Activated CD8-positive, alpha-beta T cell treated with anti-CD3 and anti-CD28 coated beads, Interleukin-2, amount 10 ng/mL, durations not matched to agents 7 days and 5 days (primary cell): ENCODE data around the gene HOXB5. TPM values are rescaled to one million over a fixed set of nuclear protein-coding genes. Genes with fewer than 3 reads are reported as not detected.

ENCODE experiments used
- ATAC-seq: fragments of 150-1000 bp; cut with Tn5 transposase; one replicate; pipeline ENCODE4 v1.10.0; 2021; ENCODE audit warnings: moderate library complexity
- CTCF ChIA-PET: fragments of 350-600 bp; sonication (Branson Sonifier 250); formaldehyde crosslinking; loops from one replicate; lab custom pipeline; 2021; ENCODE audit warnings: antibody characterized with exemption; lab: Charles Lee
- POLR2A ChIA-PET: fragments of 350-600 bp; sonication (Branson Sonifier 250); formaldehyde crosslinking; loops from one replicate; lab custom pipeline; 2021; ENCODE audit warnings: antibody characterized with exemption; lab: Charles Lee
- DNase-seq: peaks from one replicate; pipeline ENCODE4 v3.0.0-alpha.2; 2020
- H3K27ac Mint-ChIP-seq: one replicate; pipeline ENCODE4 v1.8.0; 2021; ENCODE audit warnings: mild to moderate bottlenecking, mixed read lengths
- H3K27me3 Mint-ChIP-seq: one replicate; pipeline ENCODE4 v1.8.0; 2021; ENCODE audit warnings: low read depth, mixed read lengths
- H3K36me3 Mint-ChIP-seq: one replicate; pipeline ENCODE4 v1.8.0; 2021; ENCODE audit warnings: low read depth, mixed read lengths
- H3K4me1 Mint-ChIP-seq: one replicate; pipeline ENCODE4 v1.8.0; 2021; ENCODE audit warnings: low read depth, mixed read lengths
- H3K4me3 Mint-ChIP-seq: one replicate; pipeline ENCODE4 v1.8.0; 2021; ENCODE audit warnings: mild to moderate bottlenecking, mixed read lengths
- H3K9me3 Mint-ChIP-seq: one replicate; pipeline ENCODE4 v1.8.0; 2022; ENCODE audit warnings: mixed read lengths; ENCODE audit not compliant: insufficient read depth
- total RNA-seq, 2 experiments: library from RNA; stranded (reverse); gene quantifications; one replicate each; pipeline ENCODE4 v1.2.3, GENCODE V29; 2021

The HOXB5 gene
- total RNA-seq, 2 experiments from 2014 or later, result not detected

DNA sequence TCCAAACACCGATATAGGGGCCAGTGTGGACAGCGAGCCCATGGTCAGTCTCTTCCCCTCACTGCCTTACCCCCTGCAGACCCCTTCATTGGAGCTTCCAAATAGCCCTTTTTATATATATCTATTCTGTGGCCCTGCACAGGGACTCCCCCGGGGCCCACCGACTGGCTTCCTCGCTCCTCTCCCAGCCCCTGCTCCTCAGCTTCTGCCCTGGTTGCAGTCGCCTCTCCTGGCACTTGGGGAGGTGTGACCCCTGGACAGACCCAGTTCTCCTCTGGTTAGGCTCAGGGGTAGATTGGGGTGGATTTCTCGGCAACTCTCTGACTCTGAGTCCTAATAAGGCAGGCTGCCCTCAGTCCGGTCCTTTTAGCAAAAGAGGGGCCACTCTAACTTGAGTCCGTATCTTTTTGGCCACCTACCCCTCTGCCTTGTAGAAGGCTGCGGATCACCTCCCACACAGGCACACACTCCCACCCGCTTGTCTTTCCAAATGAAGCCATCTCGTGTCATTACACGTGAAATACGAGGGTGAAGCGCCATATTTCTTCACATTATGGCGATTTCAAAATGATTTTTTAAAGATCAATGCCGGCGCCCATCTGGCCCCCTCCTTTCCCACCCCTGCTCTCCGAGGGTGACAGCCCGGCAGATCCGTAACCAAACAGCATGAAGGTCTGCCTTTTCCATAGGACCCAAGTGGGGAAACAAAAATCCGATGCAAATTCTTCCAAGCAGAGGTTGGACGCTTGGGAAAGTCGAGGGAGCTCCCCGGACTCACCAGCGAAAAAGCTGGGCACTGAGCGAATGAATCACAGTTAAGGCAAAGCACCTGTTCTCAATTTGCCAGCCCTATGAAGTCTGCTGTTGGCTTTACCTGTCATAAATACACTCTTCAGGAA, 34.3 kb upstream of the HOXB5 start:
- Mint-ChIP-seq H3K36me3 (no peaks in the 10 kb centered on the region), H3K27me3 (peaks cover 82% of the 10 kb centered on the region), H3K4me3 (no peak overlapping the region), H3K9me3 (no peaks in the 10 kb centered on the region), H3K4me1 (peaks cover 24% of the 10 kb centered on the region), H3K27ac (no peak overlapping the region)
- POLR2A ChIA-PET, result no interaction called here
- no peak for ATAC-seq
- no peak for DNase-seq
- CTCF ChIA-PET, result interaction anchor here (3.1 to 3.5 kb wide), 2 partner anchors 8 to 15 kb away, joined by 11 to 34 read pairs; no protein-coding TSS in a partner anchor

- H3K27ac Mint-ChIP-seq, result no peak overlapping the region
- H3K27me3 Mint-ChIP-seq, result peaks cover 82% of the 10 kb centered on the region
- no peaks in the 10 kb centered on the region for H3K9me3 Mint-ChIP-seq
- POLR2A ChIA-PET, result no interaction called here
- CTCF ChIA-PET, result interaction anchor here (0.9 to 3.5 kb wide), 4 partner anchors 8 to 97 kb away, joined by 3 to 34 read pairs (median 8); partner anchors contain the start of gene PRAC2
- H3K36me3 Mint-ChIP-seq, result no peaks in the 10 kb centered on the region
- ATAC-seq, result no peak
- H3K4me1 Mint-ChIP-seq, result peaks cover 18% of the 10 kb centered on the region
- peak overlapping the region; percentile 73 for H3K4me3 Mint-ChIP-seq
- no peak for DNase-seq
Measured at GRCh38 chr17:48627118-48627597, 33.6 kb upstream of the HOXB5 start.

DNA sequence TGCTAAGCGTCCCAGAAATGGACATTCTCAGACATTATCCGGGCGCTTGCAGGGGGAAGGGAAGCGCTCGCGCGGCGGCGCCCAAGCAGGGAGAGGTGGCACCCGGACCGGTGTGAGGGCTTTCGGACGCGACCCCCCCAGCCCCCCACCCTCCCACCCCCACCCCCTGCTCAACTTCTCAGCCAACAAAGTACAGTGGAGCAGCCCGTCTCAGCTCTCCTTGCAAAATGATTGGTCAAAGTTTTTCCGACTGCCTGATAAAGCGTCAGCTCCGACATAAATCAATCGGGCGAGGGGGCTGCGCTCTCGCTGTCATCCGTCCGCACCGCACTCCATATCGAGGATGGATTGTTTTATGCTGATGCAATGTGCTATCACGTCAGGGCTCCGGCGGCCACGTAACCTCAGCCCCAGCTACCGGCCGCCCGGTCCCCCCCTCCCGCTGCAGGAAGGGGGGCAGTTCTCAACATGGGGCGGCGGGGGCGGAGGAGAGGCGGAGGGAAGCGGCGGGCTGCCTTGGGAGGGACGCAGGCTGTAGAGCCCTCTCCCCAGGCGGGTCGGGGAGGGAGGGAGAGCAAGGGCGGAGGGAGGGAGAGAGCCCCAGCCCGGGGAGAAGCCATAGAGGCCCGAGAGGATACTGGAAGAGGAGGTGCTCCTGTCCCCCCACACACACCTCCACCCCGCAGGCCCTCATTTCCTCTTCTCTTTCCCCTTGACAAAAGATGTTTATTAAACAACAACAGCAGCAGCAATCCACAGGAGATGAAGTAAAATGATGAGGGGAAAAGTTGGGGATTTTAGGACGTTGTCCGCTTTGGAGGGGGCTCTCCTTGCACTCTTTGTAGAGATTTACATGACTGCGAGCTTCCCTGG, 32.9 kb upstream of the HOXB5 start, which contains the start of gene HOXB9:
Gene HOXB9 (minus strand): TSS at position 114 of the 873 bp plus-strand sequence. CDS start 89 bp downstream, at position 25.
- DNase-seq (peak; percentile 58), ATAC-seq (peak; percentile 13)
- POLR2A ChIA-PET, result interaction anchor here (1.7 kb wide), 1 partner anchor 10 kb away, joined by 7 read pairs; no protein-coding TSS in a partner anchor
- CTCF ChIA-PET, result interaction anchor here (0.9 to 3.5 kb wide), 9 partner anchors 8 to 601 kb away, joined by 3 to 34 read pairs (median 5); partner anchors contain the start of gene PRAC2
- Mint-ChIP-seq H3K4me3 (peak within 1 kb of the TSS; percentile 73), H3K4me1 (peaks cover 18% of the 10 kb centered on the region), H3K27ac (peak within 1 kb of the TSS; percentile 76), H3K9me3 (no peaks in the 10 kb centered on the region), H3K36me3 (no peaks in the 10 kb centered on the region), H3K27me3 (peaks cover 80% of the 10 kb centered on the region)

DNA sequence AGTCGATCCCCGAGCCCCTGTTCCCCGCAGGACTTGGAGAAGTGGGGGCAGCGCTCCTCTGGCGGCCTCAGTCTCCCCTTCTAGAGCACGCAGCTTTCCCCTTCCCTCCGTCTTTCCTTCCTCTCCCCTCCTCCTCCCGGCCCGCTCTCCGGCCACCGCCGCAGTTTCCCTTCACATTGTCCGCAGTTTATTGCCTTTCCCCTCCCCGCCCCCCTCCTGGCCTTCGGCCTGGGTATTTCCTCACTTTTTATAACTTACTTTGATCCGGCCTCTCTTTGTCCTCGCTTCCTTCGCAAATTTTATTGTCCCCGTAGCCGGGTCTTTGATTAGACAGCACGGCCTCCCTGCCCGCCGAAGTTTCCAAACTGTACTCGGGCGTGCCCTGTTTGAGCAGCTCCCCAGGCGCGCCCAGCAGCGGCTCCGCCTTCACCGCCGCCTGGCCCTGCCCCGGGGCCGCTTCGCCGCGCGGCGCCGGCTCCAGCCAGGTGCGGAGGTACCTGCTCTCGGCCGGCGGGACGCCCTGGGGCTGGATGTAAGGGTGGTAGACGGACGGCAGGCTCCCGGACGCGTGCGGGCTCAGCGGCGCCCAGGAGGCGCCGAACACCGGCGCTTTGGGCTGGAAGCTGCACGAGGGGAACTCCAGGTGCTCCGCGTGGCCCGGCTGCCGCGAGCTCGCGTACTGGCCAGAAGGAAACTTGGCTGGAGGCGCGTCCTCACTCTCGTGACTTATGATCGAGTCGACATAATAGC, 32.1 kb upstream of the HOXB5 start:
- POLR2A ChIA-PET, result interaction anchor here (1.2 to 1.7 kb wide), 2 partner anchors 11 to 15 kb away, joined by 4 to 7 read pairs; no protein-coding TSS in a partner anchor
- Mint-ChIP-seq H3K36me3 (no peaks in the 10 kb centered on the region), H3K9me3 (no peaks in the 10 kb centered on the region), H3K4me1 (peaks cover 18% of the 10 kb centered on the region), H3K27ac (no peak overlapping the region), H3K27me3 (peaks cover 81% of the 10 kb centered on the region), H3K4me3 (peak overlapping the region; percentile 73)
- DNase-seq (peak; percentile 42), ATAC-seq (peak; percentile 78)
- CTCF ChIA-PET, result interaction anchor here (0.8 to 3.5 kb wide), 11 partner anchors 10 to 655 kb away, joined by 3 to 34 read pairs (median 4); partner anchors contain the start of genes CDK5RAP3, HOXB5 and PRAC2

GRCh38 chr17:48624544-48625494, 31.2 kb upstream of the HOXB5 start:
- ChIA-PET POLR2A (interaction anchor here (0.9 to 1.7 kb wide), 3 partner anchors 12 to 517 kb away, joined by 4 to 7 read pairs (median 5); partner anchors contain the start of gene SNX11), CTCF (interaction anchor here (0.8 to 3.5 kb wide), 13 partner anchors 9 to 678 kb away, joined by 3 to 34 read pairs (median 5); partner anchors contain the start of genes CDK5RAP3, HOXB5 and HOXB8)
- H3K4me3 Mint-ChIP-seq, result peak overlapping the region; percentile 73
- peaks cover 18% of the 10 kb centered on the region for H3K4me1 Mint-ChIP-seq
- no peaks in the 10 kb centered on the region for H3K36me3 Mint-ChIP-seq
- no peak overlapping the region for H3K27ac Mint-ChIP-seq
- H3K9me3 Mint-ChIP-seq, result no peaks in the 10 kb centered on the region
- peak; percentile 24 for ATAC-seq
- no peak for DNase-seq
- H3K27me3 Mint-ChIP-seq, result peaks cover 81% of the 10 kb centered on the region

- ATAC-seq, result no peak
- H3K4me3 Mint-ChIP-seq, result no peak overlapping the region
- peaks cover 22% of the 10 kb centered on the region for H3K4me1 Mint-ChIP-seq
- no peaks in the 10 kb centered on the region for H3K9me3 Mint-ChIP-seq
- CTCF ChIA-PET, result interaction anchor here (1.0 to 3.3 kb wide), 9 partner anchors 8 to 677 kb away, joined by 3 to 21 read pairs (median 4); partner anchors contain the start of gene HOXB8
- no peaks in the 10 kb centered on the region for H3K36me3 Mint-ChIP-seq
- H3K27me3 Mint-ChIP-seq, result peaks cover 80% of the 10 kb centered on the region
- DNase-seq, result no peak
- H3K27ac Mint-ChIP-seq, result no peak overlapping the region
- POLR2A ChIA-PET, result no interaction called here
Measured at GRCh38 chr17:48624118-48624517, 30.5 kb upstream of the HOXB5 start.

DNA sequence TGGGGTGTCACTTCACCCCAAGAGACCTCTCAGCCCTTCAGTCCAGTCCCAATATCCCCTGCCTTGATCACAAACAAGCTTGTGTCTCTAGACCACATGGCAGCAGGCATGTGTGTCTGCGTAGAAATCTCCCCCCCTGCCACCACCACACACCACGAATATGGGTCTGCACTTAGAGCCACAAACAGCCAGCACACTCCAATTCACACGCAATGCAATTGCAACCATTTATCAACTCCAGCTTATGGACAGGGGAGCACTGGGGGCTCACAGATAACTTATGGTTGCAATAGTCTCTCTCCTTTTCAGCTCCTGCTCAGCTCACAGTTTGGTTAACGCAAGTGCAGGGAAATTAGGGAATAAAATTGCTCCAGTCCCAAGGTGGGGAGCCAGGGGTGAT, 30.0 kb upstream of the HOXB5 start:
- no peak for DNase-seq
- no peak for ATAC-seq
- POLR2A ChIA-PET, result interaction anchor here (0.5 kb wide), 1 partner anchor 118 kb away, joined by 3 read pairs; no protein-coding TSS in a partner anchor
- H3K4me1 Mint-ChIP-seq, result peaks cover 28% of the 10 kb centered on the region
- no peaks in the 10 kb centered on the region for H3K36me3 Mint-ChIP-seq
- no peak overlapping the region for H3K4me3 Mint-ChIP-seq
- H3K9me3 Mint-ChIP-seq, result no peaks in the 10 kb centered on the region
- H3K27ac Mint-ChIP-seq, result no peak overlapping the region
- peaks cover 80% of the 10 kb centered on the region for H3K27me3 Mint-ChIP-seq
- CTCF ChIA-PET, result interaction anchor here (0.6 to 3.3 kb wide), 10 partner anchors 11 to 677 kb away, joined by 3 to 21 read pairs (median 3); no protein-coding TSS in a partner anchor

DNA sequence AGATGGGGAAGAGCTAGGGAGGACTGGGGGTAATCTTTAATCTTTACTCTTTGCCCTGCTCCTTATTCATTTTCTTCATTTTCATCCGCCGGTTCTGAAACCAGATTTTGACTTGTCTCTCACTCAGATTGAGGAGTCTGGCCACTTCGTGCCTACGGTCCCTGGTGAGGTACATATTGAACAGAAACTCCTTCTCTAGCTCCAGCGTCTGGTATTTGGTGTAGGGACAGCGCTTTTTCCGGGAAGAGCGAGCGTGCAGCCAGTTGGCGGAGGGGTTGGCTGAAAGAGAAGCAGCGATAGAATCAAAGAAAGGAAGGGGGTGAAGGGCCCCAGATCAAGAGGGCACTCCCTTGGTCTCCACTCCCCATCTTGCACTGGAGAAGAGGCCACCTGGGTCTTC, 29.3 kb upstream of the HOXB5 start:
- no peak overlapping the region for H3K27ac Mint-ChIP-seq
- POLR2A ChIA-PET, result interaction anchor here (0.5 kb wide), 1 partner anchor 117 kb away, joined by 3 read pairs; no protein-coding TSS in a partner anchor
- ATAC-seq, result no peak
- peaks cover 80% of the 10 kb centered on the region for H3K27me3 Mint-ChIP-seq
- H3K4me3 Mint-ChIP-seq, result no peak overlapping the region
- H3K36me3 Mint-ChIP-seq, result no peaks in the 10 kb centered on the region
- no peaks in the 10 kb centered on the region for H3K9me3 Mint-ChIP-seq
- peaks cover 35% of the 10 kb centered on the region for H3K4me1 Mint-ChIP-seq
- DNase-seq, result no peak
- CTCF ChIA-PET, result interaction anchor here (0.6 to 3.3 kb wide), 9 partner anchors 10 to 597 kb away, joined by 3 to 21 read pairs (median 3); partner anchors contain the start of gene HOXB5

- H3K4me3 Mint-ChIP-seq, result no peak overlapping the region
- CTCF ChIA-PET, result interaction anchor here (0.6 to 3.3 kb wide), 4 partner anchors 9 to 548 kb away, joined by 3 to 21 read pairs (median 4); no protein-coding TSS in a partner anchor
- peaks cover 42% of the 10 kb centered on the region for H3K4me1 Mint-ChIP-seq
- peaks cover 80% of the 10 kb centered on the region for H3K27me3 Mint-ChIP-seq
- ATAC-seq (no peak), DNase-seq (no peak)
- no peaks in the 10 kb centered on the region for H3K9me3 Mint-ChIP-seq
- POLR2A ChIA-PET, result no interaction called here
- H3K27ac Mint-ChIP-seq, result no peak overlapping the region
- no peaks in the 10 kb centered on the region for H3K36me3 Mint-ChIP-seq
Measured at GRCh38 chr17:48621410-48622392, 28.1 kb upstream of the HOXB5 start.
